ENCODE measurements around the gene SNED1.

SNED1 gene

DNA sequence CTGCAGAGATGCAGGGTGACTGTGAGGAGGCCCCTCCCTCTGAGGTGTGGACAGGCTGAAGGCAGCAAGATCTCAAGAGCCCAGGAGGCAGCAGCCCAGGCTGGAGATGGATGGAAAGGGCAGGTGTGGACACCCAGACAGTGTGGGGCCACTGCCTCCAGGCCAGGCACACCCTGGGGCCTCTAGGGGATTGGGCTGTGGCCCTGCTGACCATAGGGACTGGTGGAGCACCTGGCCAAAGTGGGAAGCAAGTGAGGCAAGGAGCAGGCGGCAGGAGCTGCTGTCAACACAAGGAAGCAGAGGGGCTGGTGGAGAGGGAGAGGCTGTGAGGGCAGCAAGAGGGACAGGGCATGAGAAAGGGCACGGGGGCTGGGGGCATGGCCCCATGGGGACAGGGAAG lies 10.8 kb downstream of the SNED1 start:
- H3K4me3 ChIP-seq (ENCODE audit: control insufficient read depth, low read depth, low read length), result no peak overlapping the region
- DNase-seq (ENCODE audit: low read depth), result no peak
- TF ChIP-seq CTCF (IDR thresholded peaks at IDR 0.05; ENCODE audit: control insufficient read depth, insufficient read depth, low read depth, low read length, missing control alignments), result no peak

DNA sequence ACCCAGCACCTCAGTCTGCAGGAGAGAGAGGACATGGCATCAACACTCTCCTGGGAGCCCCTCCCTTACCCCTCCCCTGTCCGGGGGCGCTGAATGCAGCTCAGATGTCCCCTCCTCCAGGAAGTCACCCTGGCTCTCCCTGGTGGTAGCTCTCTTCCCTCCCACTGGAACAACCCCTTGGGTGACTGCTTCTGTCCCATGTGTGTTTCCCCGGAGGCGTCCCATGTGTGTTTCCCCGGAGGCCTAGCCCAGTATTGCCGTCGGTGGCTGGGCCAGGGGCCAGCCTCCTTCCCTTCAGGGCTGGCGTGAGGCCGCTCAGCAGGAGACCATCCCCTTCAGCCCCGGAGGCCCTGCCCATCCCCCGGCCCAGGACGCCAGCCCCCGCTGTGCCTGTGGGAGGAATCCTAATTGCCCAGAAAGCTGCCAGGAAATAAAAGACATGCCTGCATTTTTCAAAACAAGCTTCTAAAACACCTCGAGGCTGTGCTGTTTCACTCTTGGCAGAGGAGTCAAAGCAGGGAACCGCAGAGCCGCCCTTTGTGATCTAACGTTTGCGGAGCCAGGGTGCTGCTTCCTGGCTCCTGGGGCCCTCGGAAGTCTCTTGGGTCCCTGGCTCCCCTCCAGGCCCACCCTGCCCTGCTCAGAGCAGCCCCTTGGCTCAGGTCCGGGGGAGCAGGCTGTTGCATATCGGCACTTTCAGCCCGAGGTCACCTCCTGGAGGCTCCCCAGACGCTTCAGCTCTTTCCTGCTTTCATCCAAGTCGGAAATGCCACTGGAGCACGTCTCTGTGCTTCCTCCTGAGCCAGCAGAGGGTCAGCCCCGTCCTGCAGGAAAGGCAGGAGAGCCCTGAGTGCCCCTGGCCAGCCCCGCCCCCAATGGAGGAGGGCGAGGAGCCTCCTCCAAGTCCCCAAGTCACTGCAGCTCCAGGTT lies 11.4 kb downstream of the SNED1 start:
- peak; percentile 79 for DNase-seq (ENCODE audit: low read depth)
- TF ChIP-seq CTCF (IDR thresholded peaks at IDR 0.05; ENCODE audit: control insufficient read depth, insufficient read depth, low read depth, low read length, missing control alignments), result peak; percentile 13
- peak overlapping the region; percentile 33 for H3K4me3 ChIP-seq (ENCODE audit: control insufficient read depth, low read depth, low read length)

DNA sequence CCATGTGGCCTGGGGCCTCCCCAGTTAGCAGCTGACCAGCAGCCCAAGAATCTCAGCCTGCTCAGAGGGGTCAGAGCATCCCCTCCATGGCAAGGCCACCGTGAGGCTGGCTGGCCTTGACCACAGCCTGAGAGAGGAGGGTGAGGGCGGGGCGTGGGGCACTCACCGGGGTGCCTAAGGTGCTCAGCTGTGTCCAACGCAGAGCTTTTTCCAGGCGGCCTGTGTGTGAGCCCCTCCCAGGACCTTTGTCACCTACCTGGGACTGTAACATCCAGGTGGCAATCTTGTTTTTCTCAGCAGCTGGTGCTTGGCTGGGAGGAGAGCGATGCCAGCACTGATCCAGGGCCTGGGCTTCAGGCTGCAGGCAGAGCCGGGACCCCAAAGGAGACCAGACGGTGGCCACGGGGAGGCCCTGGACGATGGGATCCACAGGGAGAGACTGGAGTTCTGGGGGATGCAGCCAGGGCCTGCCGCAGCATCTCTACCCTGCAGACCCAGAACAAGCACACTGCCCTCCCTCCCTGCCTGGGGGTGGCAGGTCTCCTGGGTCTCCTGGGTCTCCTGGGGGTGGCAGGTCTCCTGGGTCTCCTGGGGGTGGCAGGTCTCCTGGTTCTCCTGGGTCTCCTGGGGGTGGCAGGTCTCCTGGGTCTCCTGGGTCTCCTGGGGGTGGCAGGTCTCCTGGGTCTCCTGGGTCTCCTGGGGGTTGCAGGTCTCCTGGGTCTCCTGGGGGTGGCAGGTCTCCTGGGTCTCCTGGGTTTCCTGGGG lies 12.3 kb downstream of the SNED1 start:
- TF ChIP-seq CTCF (IDR thresholded peaks at IDR 0.05; ENCODE audit: control insufficient read depth, insufficient read depth, low read depth, low read length, missing control alignments), result no peak
- peak overlapping the region; percentile 33; the same call in 1 of the 2 replicates for H3K4me3 ChIP-seq (ENCODE audit: control insufficient read depth, low read depth, low read length)
- DNase-seq (ENCODE audit: low read depth), result no peak

DNA sequence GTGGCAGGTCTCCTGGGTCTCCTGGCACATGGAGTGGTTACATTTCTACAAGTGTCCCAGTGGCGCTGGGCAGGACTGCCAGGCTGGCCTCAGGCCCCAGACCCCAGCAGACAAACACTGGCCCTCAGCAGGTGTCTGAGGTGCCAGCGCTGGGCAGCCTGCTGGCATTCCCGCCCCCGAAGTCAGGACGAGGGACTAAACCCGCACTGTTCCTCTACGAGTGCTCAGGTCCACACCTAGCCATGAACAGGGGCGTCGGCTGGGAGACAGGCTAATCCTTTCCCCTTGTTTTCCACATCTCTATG lies 12.8 kb downstream of the SNED1 start:
- no peak for DNase-seq (ENCODE audit: low read depth)
- no peak for TF ChIP-seq CTCF (IDR thresholded peaks at IDR 0.05; ENCODE audit: control insufficient read depth, insufficient read depth, low read depth, low read length, missing control alignments)
- no peak overlapping the region for H3K4me3 ChIP-seq (ENCODE audit: control insufficient read depth, low read depth, low read length)

GRCh38 chr2:241011751-241012510 lies 13.5 kb downstream of the SNED1 start:
- no peak for DNase-seq (ENCODE audit: low read depth)
- TF ChIP-seq CTCF (IDR thresholded peaks at IDR 0.05; ENCODE audit: control insufficient read depth, insufficient read depth, low read depth, low read length, missing control alignments), result no peak
- no peak overlapping the region for H3K4me3 ChIP-seq (ENCODE audit: control insufficient read depth, low read depth, low read length)

DNA sequence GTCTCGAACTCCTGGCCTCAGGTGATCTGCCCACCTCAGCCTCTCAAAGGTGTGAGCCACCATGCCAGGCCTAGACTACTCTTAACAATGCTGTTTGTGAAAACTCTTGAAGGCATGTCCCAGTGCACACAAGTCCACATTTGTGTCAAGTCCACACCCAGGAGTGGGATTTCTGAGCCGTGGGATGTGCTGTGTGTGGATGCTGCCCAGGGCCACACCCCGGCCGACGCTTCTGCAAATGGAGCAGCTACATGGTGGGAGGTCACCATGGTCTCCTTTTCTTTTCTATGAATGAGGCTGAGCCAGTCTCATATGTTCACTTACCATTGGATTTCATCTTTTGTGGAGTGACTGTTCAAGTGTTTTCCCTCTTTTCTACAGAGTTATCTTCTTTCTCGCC lies 15.8 kb downstream of the SNED1 start:
- DNase-seq (ENCODE audit: low read depth), result no peak
- H3K4me3 ChIP-seq (ENCODE audit: control insufficient read depth, low read depth, low read length), result no peak overlapping the region
- no peak for TF ChIP-seq CTCF (IDR thresholded peaks at IDR 0.05; ENCODE audit: control insufficient read depth, insufficient read depth, low read depth, low read length, missing control alignments)

Measured in AG09309 (cell line).